HG02870 (cell line): Measurements from ENCODE around the gene TMPRSS7.
"Not testable (repeated sequence)": the region's sequence is repeated elsewhere in the genome, so short reads cannot be mapped to it uniquely, and the experiment has no call there.

ENCODE experiments used
- ATAC-seq: cut with Tn5 transposase; IDR thresholded peaks from one replicate; pipeline ENCODE4 v1.9.1; 2021; ENCODE audit warnings: mild to moderate bottlenecking, moderate library complexity; ENCODE audit not compliant: unreplicated experiment

TMPRSS7 gene

DNA sequence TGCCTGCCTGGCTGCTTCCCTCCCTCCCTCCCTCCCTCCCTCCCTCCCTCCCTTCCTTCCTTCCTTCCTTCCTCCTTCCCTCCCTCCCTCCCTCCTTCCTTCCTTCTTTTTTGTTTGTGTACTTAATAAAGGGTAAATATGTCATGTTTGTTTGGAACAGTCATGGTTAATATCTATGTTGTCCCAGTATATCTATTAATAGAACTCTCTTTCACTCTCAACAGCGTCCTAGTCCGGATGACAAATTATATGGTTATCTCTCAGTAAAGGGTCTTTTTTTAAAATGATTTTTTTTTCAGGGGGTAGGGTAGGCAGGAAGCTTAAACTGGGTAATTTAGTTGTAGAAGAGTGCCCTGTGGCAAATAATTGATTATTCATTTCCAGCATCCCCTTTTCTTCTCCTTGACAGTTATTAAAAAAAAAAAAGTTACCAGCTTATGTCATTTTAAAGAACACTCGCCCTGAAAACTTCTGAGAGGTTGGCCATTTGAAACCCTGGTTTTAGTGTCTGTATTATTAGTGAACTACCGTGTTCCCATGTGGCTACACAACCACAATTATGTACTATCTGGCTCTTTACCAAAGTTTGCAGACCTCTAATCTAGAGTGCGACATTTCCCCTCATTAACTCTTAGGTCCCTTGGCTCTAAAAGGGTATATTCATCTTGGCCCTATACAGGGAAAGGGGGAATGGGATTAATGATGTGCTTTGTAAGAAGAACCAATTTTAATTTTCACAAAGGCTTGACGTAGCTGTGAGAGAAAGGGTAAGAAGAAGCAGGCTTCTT, 22.1 kb upstream of the TMPRSS7 start:
- no peak for ATAC-seq

DNA sequence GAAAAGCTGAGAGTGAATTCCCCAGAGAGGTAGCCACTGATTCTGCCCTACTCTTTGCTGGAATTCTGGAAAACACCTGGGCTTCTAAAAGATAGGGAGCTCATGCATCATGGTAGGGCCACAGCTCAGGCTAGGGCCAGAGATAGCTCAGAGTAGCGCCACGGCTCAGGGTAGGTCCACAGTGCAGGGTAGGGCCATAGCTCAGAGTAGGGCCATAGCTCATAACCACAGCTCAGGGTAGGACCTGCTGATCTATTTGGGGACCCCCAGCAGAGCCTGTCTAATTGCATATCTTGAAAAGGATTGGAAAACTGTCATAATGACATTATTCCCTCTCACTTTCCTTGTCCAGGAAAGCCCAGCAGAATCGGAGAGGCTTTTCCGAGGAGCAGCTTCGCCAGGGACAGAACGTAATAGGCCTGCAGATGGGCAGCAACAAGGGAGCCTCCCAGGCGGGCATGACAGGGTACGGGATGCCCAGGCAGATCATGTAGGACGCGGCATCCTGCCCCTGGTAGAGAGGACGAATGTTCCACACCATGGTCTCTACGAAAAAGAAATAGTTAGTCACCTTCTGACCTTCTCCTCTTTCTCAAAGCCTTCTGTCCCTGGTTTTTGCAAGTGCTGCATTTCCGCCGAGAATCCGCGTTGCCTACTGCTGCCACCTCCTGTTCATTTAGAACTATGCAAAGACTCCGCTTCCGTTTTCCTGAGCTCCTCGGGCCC, 21.3 kb upstream of the TMPRSS7 start:
- peak; percentile 76 for ATAC-seq

DNA sequence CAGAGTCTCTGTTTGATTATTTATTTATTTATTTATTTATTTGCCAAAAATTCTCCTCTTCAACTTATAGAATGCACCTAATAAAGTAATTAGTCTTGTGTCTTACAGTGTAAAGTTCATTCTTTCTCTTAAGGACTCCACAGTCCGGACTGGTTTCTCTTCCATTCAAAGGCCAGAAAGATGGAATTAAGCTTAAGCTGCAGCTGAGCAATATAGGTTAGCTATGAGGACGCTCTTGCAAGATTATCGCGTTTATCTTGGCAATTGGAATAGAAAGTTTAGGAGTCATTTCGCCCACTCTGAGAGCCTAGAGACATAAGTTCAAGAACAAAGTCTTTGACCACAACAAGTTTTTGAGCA, 20.8 kb upstream of the TMPRSS7 start:
- peak; percentile 17 for ATAC-seq

DNA sequence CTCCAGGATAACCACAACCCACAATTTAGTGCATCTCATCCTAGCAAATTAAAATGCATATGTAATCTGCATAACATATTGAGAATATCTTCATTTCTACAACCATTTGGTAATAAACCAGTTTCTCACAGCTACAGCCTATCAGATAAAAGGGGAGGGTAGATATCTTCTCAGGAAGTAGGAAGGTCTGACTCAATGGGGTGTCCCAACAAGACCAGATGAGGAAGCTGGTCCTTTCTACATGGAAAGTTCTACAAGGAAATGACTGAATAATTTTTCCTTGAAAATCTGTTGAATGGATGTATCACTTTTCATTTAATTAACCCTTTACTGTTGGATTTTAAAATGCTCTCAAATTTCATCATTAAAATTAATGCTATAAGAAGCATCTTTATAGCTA, 17.4 kb upstream of the TMPRSS7 start:
- no peak for ATAC-seq

GRCh38 chr3:112018712-112019111, 15.8 kb upstream of the TMPRSS7 start:
- ATAC-seq: no peak

DNA sequence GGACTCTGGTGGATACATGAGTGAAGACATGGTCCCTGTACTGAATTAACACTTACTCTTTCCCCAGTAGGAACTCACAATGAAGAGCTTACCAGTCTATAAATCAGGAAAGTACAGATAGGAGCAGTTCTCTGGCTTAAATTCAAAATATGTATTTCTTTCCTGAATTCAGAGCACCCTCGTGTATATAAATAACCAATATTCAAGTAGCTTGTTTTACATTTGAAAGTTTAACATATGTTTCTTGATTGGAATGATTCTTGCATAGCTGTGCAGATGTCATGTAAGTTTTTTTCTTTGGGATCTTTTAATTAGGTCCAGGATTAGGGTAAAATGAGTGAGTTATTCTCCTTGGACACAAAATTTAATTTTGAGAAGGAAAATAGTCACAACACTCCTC, 14.8 kb upstream of the TMPRSS7 start:
- ATAC-seq: no peak

GRCh38 chr3:112020674-112021085, 13.9 kb upstream of the TMPRSS7 start:
- ATAC-seq: no peak

- no peak for ATAC-seq
These were observed 7.4 kb upstream of the TMPRSS7 start for GRCh38 chr3:112027142-112027541.

DNA sequence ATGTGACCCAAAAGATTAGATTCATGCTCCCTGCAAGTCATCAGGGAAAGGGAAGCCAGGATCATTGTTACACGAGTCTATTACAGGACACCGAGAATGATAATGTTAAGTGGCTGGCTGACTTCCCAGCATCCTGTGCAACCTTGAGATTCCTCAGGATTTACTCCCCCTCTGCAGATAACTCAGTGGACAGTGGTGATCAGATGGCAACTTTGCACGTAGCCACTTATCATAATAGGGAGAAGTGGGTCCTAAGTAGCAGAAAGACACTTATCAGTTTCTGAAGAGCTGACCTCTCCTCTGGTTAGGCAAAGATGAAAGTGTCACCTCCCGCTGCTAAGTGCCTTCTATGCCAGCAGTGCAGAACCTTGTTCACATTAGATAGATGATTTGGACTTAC, 6.7 kb upstream of the TMPRSS7 start:
- ATAC-seq: no peak

GRCh38 chr3:112030901-112031300, 3.6 kb upstream of the TMPRSS7 start:
- ATAC-seq: no peak

- ATAC-seq: no peak
These were observed 2.3 kb upstream of the TMPRSS7 start for GRCh38 chr3:112032098-112032731.

GRCh38 chr3:112035241-112035640, 705 bp downstream of the TMPRSS7 start:
- ATAC-seq: no peak

DNA sequence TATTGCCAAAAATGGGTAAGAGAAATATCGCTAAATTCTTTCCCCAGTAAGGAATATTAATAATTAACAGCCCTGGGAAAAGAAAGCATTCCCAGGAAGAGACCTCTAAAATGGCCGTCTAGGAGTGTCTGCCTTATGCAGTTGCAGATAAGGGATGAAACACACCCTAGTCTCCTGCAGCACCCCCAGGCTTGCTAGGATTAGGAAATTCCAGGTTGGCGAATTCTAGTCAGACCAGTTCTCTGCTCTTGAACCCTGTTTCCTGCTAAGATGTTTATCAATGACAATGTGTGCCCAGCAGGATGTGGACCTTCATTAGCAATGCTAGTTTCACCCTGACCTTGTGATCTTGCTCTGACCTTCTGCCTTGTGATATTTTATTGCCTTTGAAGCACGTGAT, 2.7 kb downstream of the TMPRSS7 start:
- not testable (repeated sequence) for ATAC-seq

- ATAC-seq: no peak
These were observed 4.3 kb downstream of the TMPRSS7 start for GRCh38 chr3:112038863-112039262.

DNA sequence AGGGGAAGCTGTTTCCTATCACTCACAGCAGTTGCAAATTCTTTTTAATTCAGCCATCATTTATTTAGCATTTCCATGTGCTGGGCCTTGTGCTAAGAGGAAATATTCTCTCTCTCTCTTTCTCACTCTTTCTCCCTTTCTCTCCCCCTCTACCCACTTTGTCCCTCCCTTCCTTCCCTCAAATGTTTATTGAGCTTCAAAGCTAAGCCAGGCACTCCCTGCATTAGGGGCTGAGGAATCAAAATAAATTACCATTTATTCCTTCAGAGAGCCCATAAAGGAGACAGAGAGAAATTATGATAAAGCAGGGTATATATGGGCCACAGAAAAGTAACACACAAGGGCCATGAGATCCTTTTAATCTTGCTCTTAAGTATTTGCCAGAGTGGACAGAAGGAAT, 6.8 kb downstream of the TMPRSS7 start:
- no peak for ATAC-seq

DNA sequence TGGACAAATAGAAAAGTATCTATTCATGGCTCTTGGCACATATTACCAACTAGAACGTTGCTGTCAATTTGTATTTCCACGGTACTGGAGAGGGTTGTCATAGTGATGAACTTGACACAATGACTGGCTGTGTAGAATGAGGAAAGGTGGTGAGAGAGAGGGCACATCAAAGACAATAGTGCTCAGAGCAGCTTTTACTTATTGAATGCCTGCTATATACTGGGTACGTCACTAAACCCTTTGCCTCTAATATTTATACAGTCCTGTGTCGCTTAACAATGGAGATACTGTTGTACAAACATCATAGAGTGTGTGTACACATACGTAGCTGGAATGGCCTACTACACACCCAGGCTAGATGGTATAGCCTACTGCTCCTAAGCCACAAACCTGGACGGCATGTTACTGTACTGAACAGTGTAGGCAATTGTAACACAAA, 8.3 kb downstream of the TMPRSS7 start:
- no peak for ATAC-seq

- peak; percentile 96 for ATAC-seq
These were observed 9.2 kb downstream of the TMPRSS7 start for GRCh38 chr3:112043621-112044201.

GRCh38 chr3:112046599-112046998, 12.1 kb downstream of the TMPRSS7 start:
- no peak for ATAC-seq

- no peak for ATAC-seq
These were observed 12.7 kb downstream of the TMPRSS7 start for GRCh38 chr3:112047264-112047663.

- ATAC-seq: no peak
These were observed 14.4 kb downstream of the TMPRSS7 start for GRCh38 chr3:112048911-112049310.

- ATAC-seq: no peak
These were observed 18.7 kb downstream of the TMPRSS7 start for GRCh38 chr3:112053229-112053628.
